A673 (cell line): ENCODE results near the gene GNAT1. TPM values are rescaled to one million over a fixed set of nuclear protein-coding genes. Genes with fewer than 3 reads are reported as not detected.

ENCODE experiments used
- BruUV-seq: library from RNA; stranded (reverse); fragments of 400-500 nt; replicated peaks from 2 replicates; lab custom pipeline; 2021; lab: Mats Ljungman, UMichigan
- CTCF ChIA-PET: fragments of 300-600 bp; sonication (Branson Sonifier 250); formaldehyde crosslinking; loops from one replicate; lab custom pipeline; 2022; ENCODE audit warnings: antibody characterized with exemption; lab: Charles Lee
- POLR2A ChIA-PET: fragments of 300-600 bp; sonication (Branson Sonifier 250); formaldehyde crosslinking; loops from one replicate; lab custom pipeline; 2022; ENCODE audit warnings: antibody characterized with exemption; ENCODE audit not compliant: low non-redundant PET; lab: Charles Lee
- DNase-seq: peaks from one replicate; pipeline ENCODE4 v3.0.0-alpha.2; 2015; ENCODE audit warnings: low spot score
- H3K27ac ChIP-seq: fragments of 200-600 bp; sonication (generic); 2 replicates; pipeline ENCODE4 v1.5.1; 2016; ENCODE audit warnings: mixed run types, low read depth, mild to moderate bottlenecking, mixed read lengths, antibody characterized with exemption, low read length; ENCODE audit not compliant: poor library complexity, severe bottlenecking
- H3K27me3 ChIP-seq: fragments of 200-600 bp; sonication (generic); replicated peaks from 2 replicates; pipeline ENCODE4 v1.6.1; 2017; ENCODE audit warnings: mixed run types, low read depth, mild to moderate bottlenecking, mixed read lengths, antibody characterized with exemption, low read length; ENCODE audit not compliant: insufficient read depth, poor library complexity
- H3K36me3 ChIP-seq: fragments of 200-600 bp; sonication (generic); 2 replicates; pipeline ENCODE4 v1.6.1; 2016; ENCODE audit warnings: mixed run types, mild to moderate bottlenecking, mixed read lengths, antibody characterized with exemption, low read length; ENCODE audit not compliant: insufficient read depth, poor library complexity, severe bottlenecking
- H3K4me1 ChIP-seq: fragments of 200-600 bp; sonication (generic); 2 replicates; pipeline ENCODE4 v1.6.1; 2017; ENCODE audit warnings: mixed run types, mild to moderate bottlenecking, mixed read lengths, antibody characterized with exemption, low read length; ENCODE audit not compliant: insufficient read depth, poor library complexity, severe bottlenecking
- H3K4me3 ChIP-seq: fragments of 200-600 bp; sonication (generic); 2 replicates; pipeline ENCODE4 v1.5.1; 2016; ENCODE audit warnings: low read depth, mixed run types, mild to moderate bottlenecking, mixed read lengths, low read length; ENCODE audit not compliant: poor library complexity, severe bottlenecking
- H3K9me3 ChIP-seq: fragments of 200-600 bp; sonication (generic); 2 replicates; pipeline ENCODE4 v1.6.1; 2016; ENCODE audit warnings: mixed run types, low read depth, mild to moderate bottlenecking, mixed read lengths, antibody characterized with exemption, low read length; ENCODE audit not compliant: poor library complexity, severe bottlenecking
- CTCF ChIP-seq: fragments of 300-800, 200-600 bp; sonication (generic); conservative IDR thresholded peaks from 2 replicates; pipeline ENCODE4 v1.5.1; 2017; ENCODE audit warnings: low read depth, mild to moderate bottlenecking, antibody characterized with exemption, low read length, moderate library complexity, mixed read lengths
- EZH2 ChIP-seq: fragments of 200-600 bp; sonication (generic); IDR thresholded peaks from 2 replicates; pipeline ENCODE4 v1.6.1; 2017; ENCODE audit warnings: borderline replicate concordance, low read depth, mild to moderate bottlenecking, mixed read lengths, antibody characterized with exemption, low read length; ENCODE audit not compliant: poor library complexity, severe bottlenecking
- intact Hi-C: fragments of 100-400 bp; cut with micrococcal nuclease; formaldehyde crosslinking; loops from one replicate; pipeline ENCODE4 v1.10.0; 2022; ENCODE audit not compliant: unreplicated experiment
- total RNA-seq: library from RNA; stranded (reverse); gene quantifications from 2 replicates; pipeline ENCODE4 v1.2.3, GENCODE V29; 2021

The GNAT1 gene
- total RNA-seq, 1 experiment from 2014 or later: not detected

GRCh38 chr3:50173685-50174516 lies 17.5 kb upstream of the GNAT1 start:
- no peak for TF ChIP-seq CTCF
- TF ChIP-seq EZH2: no peak
- intact Hi-C loops: no loop called here
- POLR2A ChIA-PET: no interaction called here

GRCh38 chr3:50174517-50174895 lies 16.9 kb upstream of the GNAT1 start:
- CTCF ChIA-PET: no interaction called here
- POLR2A ChIA-PET: no interaction called here
- Histone ChIP-seq H3K9me3 (no peaks in the 10 kb centered on the region), H3K4me1 (no peaks in the 10 kb centered on the region), H3K27ac (no peak overlapping the region), H3K27me3 (no peaks in the 10 kb centered on the region), H3K4me3 (no peak overlapping the region), H3K36me3 (no peaks in the 10 kb centered on the region)
- intact Hi-C loops: no loop called here
- BruUV-seq: no TSS peak
- no peak for DNase-seq
- no peak for TF ChIP-seq EZH2

More at GRCh38 chr3:50173685-50174516, 17.5 kb upstream of the GNAT1 start:
- CTCF ChIA-PET: no interaction called here
- no TSS peak for BruUV-seq
- no peaks in the 10 kb centered on the region for H3K4me1 ChIP-seq
- no peaks in the 10 kb centered on the region for H3K9me3 ChIP-seq
- no peak overlapping the region for H3K4me3 ChIP-seq
- DNase-seq: no peak
- no peaks in the 10 kb centered on the region for H3K36me3 ChIP-seq
- H3K27me3 ChIP-seq: no peaks in the 10 kb centered on the region
- H3K27ac ChIP-seq: no peak overlapping the region

- no peak overlapping the region for H3K27ac ChIP-seq
- no peak overlapping the region for H3K4me3 ChIP-seq
- TF ChIP-seq EZH2 (no peak), CTCF (no peak)
- BruUV-seq: no TSS peak
- intact Hi-C loops: no loop called here
- CTCF ChIA-PET: no interaction called here
- no peak for DNase-seq
- no peaks in the 10 kb centered on the region for H3K9me3 ChIP-seq
- no peaks in the 10 kb centered on the region for H3K36me3 ChIP-seq
- H3K4me1 ChIP-seq: no peaks in the 10 kb centered on the region
- no peaks in the 10 kb centered on the region for H3K27me3 ChIP-seq
- POLR2A ChIA-PET: no interaction called here
Measured at GRCh38 chr3:50174947-50175524, 16.4 kb upstream of the GNAT1 start.

GRCh38 chr3:50177346-50177745 lies 14.1 kb upstream of the GNAT1 start:
- no TSS peak for BruUV-seq
- Histone ChIP-seq H3K4me1 (no peaks in the 10 kb centered on the region), H3K36me3 (no peaks in the 10 kb centered on the region), H3K4me3 (no peak overlapping the region), H3K27me3 (no peaks in the 10 kb centered on the region), H3K9me3 (no peaks in the 10 kb centered on the region), H3K27ac (no peak overlapping the region)
- ChIA-PET POLR2A (no interaction called here), CTCF (no interaction called here)
- intact Hi-C loops: no loop called here
- TF ChIP-seq EZH2: no peak
- no peak for TF ChIP-seq CTCF
- DNase-seq: no peak
